Brain microvascular endothelial cell (primary cell): ENCODE data around the gene BCL3.
A peak's percentile ranks its signal among the peaks of the same experiment; 100 is the strongest.
"Not testable (repeated sequence)": the region's sequence is repeated elsewhere in the genome, so short reads cannot be mapped to it uniquely, and the experiment has no call there.

Experiments
- DNase-seq: peaks from one replicate; pipeline ENCODE4 v3.0.0-alpha.2; 2020
- H3K27ac ChIP-seq: fragments of 250-450 bp; sonication (Bioruptor Pico); 2 replicates; pipeline ENCODE4 v1.5.1; 2020; ENCODE audit warnings: mild to moderate bottlenecking, moderate library complexity
- H3K27me3 ChIP-seq: fragments of 250-450 bp; sonication (Bioruptor Pico); replicated peaks from 2 replicates; pipeline ENCODE4 v1.5.1; 2020; ENCODE audit warnings: mild to moderate bottlenecking
- H3K36me3 ChIP-seq: fragments of 250-450 bp; sonication (Bioruptor Pico); replicated peaks from 2 replicates; pipeline ENCODE4 v1.5.1; 2020; ENCODE audit warnings: mild to moderate bottlenecking
- H3K4me3 ChIP-seq: 2 replicates; pipeline ENCODE4 v1.5.1; 2011; ENCODE audit warnings: low read depth, mild to moderate bottlenecking, control low read depth, low read length, moderate library complexity
- in situ Hi-C: cut with HindIII; loops from 2 replicates; pipeline ENCODE4 v1.10.0; 2017; ENCODE audit warnings: low sequenced_read_pairs, low pct_ligation_motif_present
- TF ChIP-seq, protein P1 (sequence below): IDR thresholded peaks from 2 replicates; pipeline ENCODE4 v1.5.1; 2011; ENCODE audit warnings: low read depth, mild to moderate bottlenecking, moderate library complexity, low read length, control low read depth, inconsistent platforms; ENCODE audit errors: missing control alignments

The BCL3 gene

DNA sequence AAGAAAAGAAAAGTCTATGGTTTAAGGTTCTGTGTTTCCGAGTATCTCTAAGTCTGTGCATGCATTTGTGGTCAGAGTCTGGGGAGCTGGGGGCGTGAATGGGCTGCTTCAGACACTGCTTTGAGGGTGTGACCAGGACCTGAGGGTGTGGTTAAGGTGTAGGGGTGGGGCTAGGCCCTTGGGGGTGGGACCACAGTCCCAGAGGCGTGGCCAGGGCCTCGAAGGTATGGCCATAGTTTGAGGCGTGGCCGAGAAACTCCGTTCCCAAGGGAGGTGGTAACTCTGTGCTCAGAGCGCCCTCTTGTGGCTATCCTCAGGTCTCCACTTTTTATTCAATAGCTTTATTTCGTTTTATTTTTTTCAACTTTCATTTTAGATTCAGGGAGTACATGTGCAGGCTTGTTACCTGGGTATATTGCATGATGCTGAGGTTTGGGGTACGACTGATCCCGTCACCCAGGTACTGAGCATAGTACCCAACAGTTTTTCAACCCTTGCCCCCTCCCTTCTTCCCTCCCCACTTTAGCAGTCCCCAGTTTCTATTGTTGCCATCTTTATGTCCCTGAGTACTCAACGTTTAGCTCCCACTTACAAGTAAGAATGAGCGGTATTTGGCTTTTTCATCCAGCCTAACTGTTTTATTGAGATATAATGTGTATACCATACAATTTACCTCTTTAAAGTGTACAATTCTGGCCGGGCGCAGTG, 22.2 kb downstream of the BCL3 start:
- no peak overlapping the region for H3K27ac ChIP-seq
- H3K27me3 ChIP-seq, result no peaks in the 10 kb centered on the region
- no peaks in the 10 kb centered on the region for H3K36me3 ChIP-seq
- no peak overlapping the region for H3K4me3 ChIP-seq
- in situ Hi-C loops, result no loop called here
- TF ChIP-seq, protein P1, sequence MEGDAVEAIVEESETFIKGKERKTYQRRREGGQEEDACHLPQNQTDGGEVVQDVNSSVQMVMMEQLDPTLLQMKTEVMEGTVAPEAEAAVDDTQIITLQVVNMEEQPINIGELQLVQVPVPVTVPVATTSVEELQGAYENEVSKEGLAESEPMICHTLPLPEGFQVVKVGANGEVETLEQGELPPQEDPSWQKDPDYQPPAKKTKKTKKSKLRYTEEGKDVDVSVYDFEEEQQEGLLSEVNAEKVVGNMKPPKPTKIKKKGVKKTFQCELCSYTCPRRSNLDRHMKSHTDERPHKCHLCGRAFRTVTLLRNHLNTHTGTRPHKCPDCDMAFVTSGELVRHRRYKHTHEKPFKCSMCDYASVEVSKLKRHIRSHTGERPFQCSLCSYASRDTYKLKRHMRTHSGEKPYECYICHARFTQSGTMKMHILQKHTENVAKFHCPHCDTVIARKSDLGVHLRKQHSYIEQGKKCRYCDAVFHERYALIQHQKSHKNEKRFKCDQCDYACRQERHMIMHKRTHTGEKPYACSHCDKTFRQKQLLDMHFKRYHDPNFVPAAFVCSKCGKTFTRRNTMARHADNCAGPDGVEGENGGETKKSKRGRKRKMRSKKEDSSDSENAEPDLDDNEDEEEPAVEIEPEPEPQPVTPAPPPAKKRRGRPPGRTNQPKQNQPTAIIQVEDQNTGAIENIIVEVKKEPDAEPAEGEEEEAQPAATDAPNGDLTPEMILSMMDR, result peak; percentile 83
- peak; percentile 93 for DNase-seq

DNA sequence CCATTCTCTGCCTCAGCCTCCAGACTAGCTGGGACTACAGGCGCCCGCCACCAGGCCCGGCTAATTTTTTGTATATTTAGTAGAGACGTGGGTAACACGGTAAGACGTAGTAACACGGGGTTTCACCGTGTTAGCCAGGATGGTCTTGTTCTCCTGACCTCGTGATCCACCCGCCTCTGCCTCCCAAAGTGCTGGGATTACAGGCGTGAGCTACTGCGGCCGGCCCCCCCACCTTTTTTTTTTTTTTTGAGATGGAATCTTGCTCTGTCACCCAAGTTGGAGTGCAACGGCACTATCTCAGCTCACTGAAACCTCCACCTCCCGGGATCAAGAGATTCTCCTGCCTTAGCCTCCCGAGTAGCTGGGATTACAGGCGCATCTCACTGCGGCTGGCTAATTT, 23.6 kb downstream of the BCL3 start:
- in situ Hi-C loops, H3K36me3 ChIP-seq, H3K27ac ChIP-seq, H3K4me3 ChIP-seq, DNase-seq, H3K27me3 ChIP-seq: not testable (repeated sequence)

DNA sequence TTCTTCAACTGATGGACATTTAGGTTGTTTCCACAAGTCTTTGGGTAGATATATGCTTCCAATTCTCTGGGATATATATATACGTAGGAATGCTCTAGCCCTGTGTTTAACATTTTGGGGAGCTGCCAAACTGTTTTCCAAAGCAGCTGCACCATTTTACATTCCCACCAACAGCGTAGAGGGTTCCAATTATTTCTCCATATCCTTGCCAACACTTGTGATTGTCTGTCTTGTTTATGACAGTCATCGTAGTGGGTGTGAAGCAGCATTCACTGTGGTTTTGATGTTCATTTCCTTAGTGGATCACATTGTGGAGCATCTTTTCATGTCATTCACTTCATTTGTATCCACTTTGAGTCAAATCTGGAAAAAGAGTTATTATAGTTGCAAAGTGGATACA, 24.5 kb downstream of the BCL3 start:
- no peak overlapping the region for H3K4me3 ChIP-seq
- no peaks in the 10 kb centered on the region for H3K36me3 ChIP-seq
- H3K27me3 ChIP-seq, result no peaks in the 10 kb centered on the region
- DNase-seq, result no peak
- in situ Hi-C loops, result no loop called here
- H3K27ac ChIP-seq, result no peak overlapping the region
- TF ChIP-seq, protein P1, result no peak

DNA sequence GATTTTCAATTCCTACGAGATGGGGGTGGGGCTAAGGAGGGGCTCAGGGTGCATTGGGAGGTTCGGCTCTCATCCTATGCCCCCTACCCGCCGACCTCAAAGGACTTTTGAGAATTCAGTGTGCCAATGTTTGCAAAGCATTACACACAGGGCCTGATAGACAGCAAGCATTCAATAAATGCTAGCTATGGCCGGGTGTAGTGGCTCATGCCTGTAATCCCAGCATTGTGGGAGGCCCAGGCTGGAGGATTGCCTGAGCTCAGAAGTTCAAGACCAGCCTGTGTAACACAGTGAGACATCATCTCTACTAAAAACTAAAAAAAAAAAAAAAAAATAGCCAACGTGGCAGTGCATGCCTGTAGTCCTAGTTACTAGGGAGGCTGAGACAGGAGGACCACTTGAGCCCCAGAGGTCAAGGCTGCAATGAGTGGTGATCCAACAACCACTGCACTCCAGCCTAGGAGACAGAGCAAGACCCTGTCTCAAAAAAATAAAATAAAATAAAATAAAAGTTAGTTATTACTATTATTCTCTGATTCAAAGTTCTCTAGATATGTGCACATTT, 27.2 kb downstream of the BCL3 start:
- TF ChIP-seq, protein P1, result no peak
- DNase-seq, result no peak
- no peak overlapping the region for H3K4me3 ChIP-seq
- no peaks in the 10 kb centered on the region for H3K27me3 ChIP-seq
- H3K27ac ChIP-seq, result no peak overlapping the region
- in situ Hi-C loops, result no loop called here
- H3K36me3 ChIP-seq, result no peaks in the 10 kb centered on the region

DNA sequence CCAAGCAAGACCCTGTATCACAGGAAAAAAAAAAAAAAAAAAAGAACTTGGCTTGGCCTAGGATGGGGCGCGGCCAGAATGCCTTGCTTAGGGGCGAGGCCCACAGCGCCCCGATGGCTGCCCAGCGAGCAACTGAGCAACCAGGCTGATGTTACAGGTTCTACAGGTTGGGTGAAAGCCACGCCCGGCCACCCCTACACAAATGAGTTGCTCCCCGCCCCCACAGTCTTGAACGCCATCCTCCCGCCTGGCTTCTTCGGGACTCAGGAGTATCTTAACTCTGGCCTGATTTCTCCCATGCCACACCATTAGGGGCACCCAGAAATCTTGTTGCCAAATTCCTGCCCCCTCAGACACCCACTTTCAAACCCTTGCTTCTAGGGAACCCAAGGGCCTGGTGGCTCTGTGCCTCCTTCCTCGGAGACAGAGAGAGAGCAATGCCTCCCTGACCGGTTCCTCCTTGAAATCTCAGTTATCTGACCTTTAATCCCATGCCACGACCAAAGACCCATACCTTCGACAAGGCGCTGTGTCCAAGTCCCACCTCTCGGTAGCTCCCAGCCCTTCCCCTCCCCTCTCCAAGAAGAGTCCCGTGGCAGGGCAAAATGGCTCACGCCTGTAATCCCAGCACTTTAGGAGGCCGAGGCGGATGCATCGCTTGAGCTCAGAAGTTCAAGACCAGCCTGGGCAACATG, 28.0 kb downstream of the BCL3 start:
- Histone ChIP-seq H3K36me3 (no peaks in the 10 kb centered on the region), H3K4me3 (no peak overlapping the region), H3K27ac (no peak overlapping the region), H3K27me3 (no peaks in the 10 kb centered on the region)
- no peak for DNase-seq
- TF ChIP-seq, protein P1, result no peak
- in situ Hi-C loops, result no loop called here

DNA sequence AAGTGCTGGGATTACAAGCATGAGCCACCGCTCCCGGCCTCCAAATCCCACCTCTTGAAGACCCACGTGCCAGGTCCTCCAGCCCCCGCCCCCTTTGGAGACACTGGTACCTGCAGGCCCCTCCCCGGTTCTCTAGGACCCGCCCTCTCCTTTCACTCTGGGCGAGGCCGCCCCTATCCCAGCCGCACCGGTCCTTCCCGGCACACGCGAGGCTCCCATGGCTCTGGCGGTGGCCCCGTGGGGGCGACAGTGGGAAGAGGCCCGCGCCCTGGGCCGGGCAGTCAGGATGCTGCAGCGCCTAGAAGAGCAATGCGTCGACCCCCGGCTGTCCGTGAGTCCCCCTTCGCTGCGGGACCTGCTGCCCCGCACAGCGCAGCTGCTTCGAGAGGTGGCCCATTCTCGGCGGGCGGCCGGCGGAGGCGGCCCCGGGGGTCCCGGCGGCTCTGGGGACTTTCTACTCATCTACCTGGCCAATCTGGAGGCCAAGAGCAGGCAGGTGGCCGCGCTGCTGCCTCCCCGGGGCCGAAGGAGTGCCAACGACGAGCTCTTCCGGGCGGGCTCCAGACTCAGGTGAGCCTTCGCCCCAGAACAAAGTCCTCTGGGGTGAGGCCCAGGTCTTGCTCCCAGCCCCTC, 29.3 kb downstream of the BCL3 start, which contains the start of gene CBLC:
CBLC (plus strand) TSS at position 176 of the 633 bp plus-strand sequence; CDS start at position 218, 42 bp downstream.
- TF ChIP-seq, protein P1, result peak; percentile 22
- Histone ChIP-seq H3K4me3 (no peak within 1 kb of the TSS), H3K27me3 (no peaks in the 10 kb centered on the region), H3K36me3 (no peaks in the 10 kb centered on the region), H3K27ac (no peak within 1 kb of the TSS)
- in situ Hi-C loops, result no loop called here
- no peak for DNase-seq
